Body of pancreas (tissue), 4 donors: ENCODE data around the gene PPM1H. TPM values are rescaled to one million over a fixed set of nuclear protein-coding genes. Genes with fewer than 3 reads are reported as not detected.

ENCODE experiments used
- ATAC-seq: fragments of 150-250 bp; one replicate; pipeline ENCODE4 v1.9.1; 2016
- DNase-seq, 4 donors: peaks; one replicate each; pipeline ENCODE4 v3.0.0-alpha.2; 2019
- H3K27ac ChIP-seq, 4 donors: fragments of 200-600 bp; sonication (generic); 1 replicate in 3 of 4; 2 replicates in 1 of 4; pipeline versions ENCODE4 v1.5.1 to v1.6.1; 2016 to 2019; ENCODE audit warnings: mild to moderate bottlenecking in 1 of 4, mixed read lengths in 1 of 4, moderate library complexity in 1 of 4
- H3K27me3 ChIP-seq, 2 donors: fragments of 200-600 bp; sonication (generic); one replicate each; pipeline ENCODE4 v1.6.0; 2016; ENCODE audit warnings: mild to moderate bottlenecking in 1 of 2
- H3K36me3 ChIP-seq, 2 donors: fragments of 200-600 bp; sonication (generic); replicated peaks in 1 of 2; 2 replicates each; pipeline ENCODE4 v1.5.1; 2016; ENCODE audit warnings: low read depth in 2 of 2; ENCODE audit not compliant: insufficient read depth in 1 of 2
- H3K4me1 ChIP-seq: fragments of 200-600 bp; sonication (generic); one replicate; pipeline ENCODE4 v1.6.0; 2016
- H3K4me3 ChIP-seq, 2 donors: fragments of 200-600 bp; sonication (generic); 1 replicate in 1 of 2; 2 replicates in 1 of 2; pipeline ENCODE4 v1.5.1; 2016 to 2019
- H3K9me3 ChIP-seq, 3 donors: fragments of 200-600 bp; sonication (generic); 1 replicate in 2 of 3; 2 replicates in 1 of 3; pipeline ENCODE4 v1.5.1; 2016
- CTCF ChIP-seq, 7 experiments: fragments of 450-650 bp in 4 of 7; fragments of 200-600 bp in 3 of 7; sonication (generic) in 3 of 7; IDR thresholded peaks; one replicate each; pipeline ENCODE4 v1.5.1; 2016 to 2019; ENCODE audit warnings: antibody characterized with exemption in 7 of 7
- POLR2A ChIP-seq, 3 donors: fragments of 450-650 bp; IDR thresholded peaks; one replicate each; pipeline ENCODE4 v1.6.1; 2016; ENCODE audit warnings: antibody characterized with exemption in 3 of 3, mild to moderate bottlenecking in 2 of 3
- WGBS, 2 donors: methylation state at CpG; one replicate each; pipeline ENCODE4 v1.1.5; 2017; 5-methylcytosine and 5-hydroxymethylcytosine counted together
- intact Hi-C: fragments of 100-400 bp; cut with DNase I; formaldehyde crosslinking; loops from one replicate; pipeline ENCODE4 v1.15.1; 2023
- total RNA-seq, 2 donors: library from RNA; depleted of rRNA; stranded (reverse); fragments of >200 nt; gene quantifications; one replicate each; pipeline ENCODE4 v1.1.0, GENCODE V29; 2016

PPM1H gene
- total RNA-seq, 2 donors from 2014 or later: 4.9 to 6.3 TPM

- no peak overlapping the region for H3K27ac ChIP-seq
- H3K4me3 ChIP-seq: no peak overlapping the region
- no peak for ATAC-seq
- no peak for TF ChIP-seq CTCF (IDR thresholded peaks at IDR 0.05)
- intact Hi-C loops: no loop called here
- no peaks in the 10 kb centered on the region for H3K36me3 ChIP-seq
- no peak for DNase-seq
- H3K9me3 ChIP-seq: no peaks in the 10 kb centered on the region
- WGBS, 2 donors: 79 to 83% methylated on average over 10 of the region's 10 CpGs
- no peaks in the 10 kb centered on the region for H3K27me3 ChIP-seq
- H3K4me1 ChIP-seq: no peaks in the 10 kb centered on the region
Observed at GRCh38 chr12:62711631-62712241, 223.2 kb downstream of the PPM1H start.

GRCh38 chr12:62709311-62709710, 225.6 kb downstream of the PPM1H start:
- Histone ChIP-seq H3K9me3 (no peaks in the 10 kb centered on the region), H3K36me3 (no peaks in the 10 kb centered on the region), H3K27me3 (no peaks in the 10 kb centered on the region), H3K27ac (no peak overlapping the region), H3K4me1 (no peaks in the 10 kb centered on the region), H3K4me3 (no peak overlapping the region)
- TF ChIP-seq CTCF (IDR thresholded peaks at IDR 0.05) (no peak), POLR2A (IDR thresholded peaks at IDR 0.05) (no peak)
- WGBS, 2 donors: 67 to 85% methylated on average over 2 of the region's 2 CpGs
- intact Hi-C loops: no loop called here
- DNase-seq (no peak), ATAC-seq (no peak)

GRCh38 chr12:62707939-62708338, 227.0 kb downstream of the PPM1H start:
- ATAC-seq (no peak), DNase-seq (no peak)
- WGBS, 2 donors: 94 to 96% methylated on average over 2 of the region's 2 CpGs
- no peaks in the 10 kb centered on the region for H3K36me3 ChIP-seq
- no peak overlapping the region for H3K27ac ChIP-seq
- H3K27me3 ChIP-seq: no peaks in the 10 kb centered on the region
- TF ChIP-seq CTCF (IDR thresholded peaks at IDR 0.05) (no peak), POLR2A (IDR thresholded peaks at IDR 0.05) (no peak)
- H3K9me3 ChIP-seq: no peaks in the 10 kb centered on the region
- no peak overlapping the region for H3K4me3 ChIP-seq
- intact Hi-C loops: no loop called here
- H3K4me1 ChIP-seq: no peaks in the 10 kb centered on the region

- H3K4me1 ChIP-seq: no peaks in the 10 kb centered on the region
- H3K9me3 ChIP-seq: no peaks in the 10 kb centered on the region
- H3K36me3 ChIP-seq: no peaks in the 10 kb centered on the region
- TF ChIP-seq CTCF (IDR thresholded peaks at IDR 0.05) (no peak), POLR2A (IDR thresholded peaks at IDR 0.05) (no peak)
- ATAC-seq: no peak
- intact Hi-C loops: no loop called here
- DNase-seq: no peak
- H3K4me3 ChIP-seq: no peak overlapping the region
- no peak overlapping the region for H3K27ac ChIP-seq
- WGBS, 2 donors: 83 to 87% methylated on average over 4 of the region's 4 CpGs
- H3K27me3 ChIP-seq: no peaks in the 10 kb centered on the region
Observed at GRCh38 chr12:62705846-62706245, 229.1 kb downstream of the PPM1H start.

DNA sequence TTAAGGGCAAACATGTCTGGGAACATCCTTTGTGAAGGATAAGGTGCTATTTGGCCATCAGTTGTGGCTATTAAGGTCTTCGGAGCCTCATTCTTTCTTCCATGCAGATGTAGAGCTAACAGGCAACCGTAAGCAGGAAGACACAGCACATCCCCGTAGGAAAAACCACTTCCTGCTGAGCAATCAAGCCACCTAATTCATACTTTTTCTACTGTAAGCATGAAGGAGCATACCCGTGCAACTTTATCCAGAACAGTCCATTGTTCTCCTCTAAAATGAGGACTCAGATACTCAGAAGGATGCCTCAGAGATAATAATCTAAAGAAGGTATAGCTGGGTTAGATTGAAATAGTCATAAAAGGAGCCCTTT, 232.0 kb downstream of the PPM1H start:
- intact Hi-C loops: no loop called here

More for the DNA sequence above, 232.0 kb downstream of the PPM1H start:
- H3K36me3 ChIP-seq: no peaks in the 10 kb centered on the region
- ATAC-seq: no peak
- TF ChIP-seq CTCF (IDR thresholded peaks at IDR 0.05): no peak
- TF ChIP-seq POLR2A (IDR thresholded peaks at IDR 0.05): no peak
- no peaks in the 10 kb centered on the region for H3K27me3 ChIP-seq
- no peaks in the 10 kb centered on the region for H3K9me3 ChIP-seq
- no peaks in the 10 kb centered on the region for H3K4me1 ChIP-seq
- WGBS, 2 donors: 56 to 75% methylated on average over 4 of the region's 4 CpGs
- H3K27ac ChIP-seq: peak overlapping the region in 1 of 4 donors; percentile 24
- no peak for DNase-seq
- no peak overlapping the region for H3K4me3 ChIP-seq
